Keratinocyte (primary cell): ENCODE data around the gene SORL1.

ENCODE experiments used
- CTCF ChIP-seq, 3 experiments: IDR thresholded peaks in 1 of 3; conservative IDR thresholded peaks in 1 of 3; optimal IDR thresholded peaks in 1 of 3; 2 replicates in 2 of 3; 3 replicates in 1 of 3; pipeline versions ENCODE3 to v1.5.1; 2011; ENCODE audit warnings: low read length in 3 of 3, mild to moderate bottlenecking in 3 of 3, moderate library complexity in 2 of 3, control low read depth in 1 of 3, inconsistent platforms in 1 of 3; ENCODE audit not compliant: insufficient read depth in 2 of 3; ENCODE audit errors: extremely low read depth in 1 of 3
- EZH2 ChIP-seq: IDR thresholded peaks from one replicate; pipeline ENCODE4 v1.6.1; 2012; ENCODE audit warnings: inconsistent platforms, mild to moderate bottlenecking, low read length, moderate library complexity

- TF ChIP-seq CTCF (optimal IDR thresholded peaks at IDR 0.05 in 1 of 3, IDR thresholded peaks at IDR 0.05 in 1 of 3, conservative IDR thresholded peaks at IDR 0.05 in 1 of 3; ENCODE audit: extremely low read depth in 1 of 3, insufficient read depth in 2 of 3, low read length in 3 of 3) (no peak), EZH2 (no peak)
These were observed 101.3 kb downstream of the SORL1 start for GRCh38 chr11:121553389-121553788.
